ENCODE measurements around the gene EIF4A3.

The EIF4A3 gene

GRCh38 chr17:80113033-80113484 lies 33.9 kb downstream of the EIF4A3 start:
- no peak for DNase-seq (ENCODE audit: extremely low read depth in 1 of 2, low read depth in 1 of 2)

DNA sequence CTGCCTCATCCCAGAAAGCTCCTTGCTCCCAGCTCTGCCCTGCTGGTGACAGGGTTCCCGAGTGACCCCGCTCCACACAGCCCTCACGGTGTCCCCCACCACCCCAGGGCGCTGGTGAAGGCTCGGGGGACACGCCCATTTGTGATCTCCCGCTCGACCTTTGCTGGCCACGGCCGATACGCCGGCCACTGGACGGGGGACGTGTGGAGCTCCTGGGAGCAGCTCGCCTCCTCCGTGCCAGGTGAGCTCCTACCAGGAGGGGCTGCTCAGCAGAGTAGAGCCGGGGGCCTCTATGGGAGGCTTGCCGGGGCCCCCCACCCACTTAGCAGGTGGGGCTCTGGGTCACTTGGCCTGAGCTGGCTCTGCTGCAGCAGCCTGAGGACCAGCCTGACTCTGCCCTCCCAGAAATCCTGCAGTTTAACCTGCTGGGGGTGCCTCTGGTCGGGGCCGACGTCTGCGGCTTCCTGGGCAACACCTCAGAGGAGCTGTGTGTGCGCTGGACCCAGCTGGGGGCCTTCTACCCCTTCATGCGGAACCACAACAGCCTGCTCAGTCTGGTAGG lies 34.4 kb downstream of the EIF4A3 start:
- DNase-seq (ENCODE audit: extremely low read depth in 1 of 2, low read depth in 1 of 2): no peak

GRCh38 chr17:80111702-80112470 lies 35.0 kb downstream of the EIF4A3 start:
- DNase-seq (ENCODE audit: extremely low read depth in 1 of 2, low read depth in 1 of 2): no peak

DNA sequence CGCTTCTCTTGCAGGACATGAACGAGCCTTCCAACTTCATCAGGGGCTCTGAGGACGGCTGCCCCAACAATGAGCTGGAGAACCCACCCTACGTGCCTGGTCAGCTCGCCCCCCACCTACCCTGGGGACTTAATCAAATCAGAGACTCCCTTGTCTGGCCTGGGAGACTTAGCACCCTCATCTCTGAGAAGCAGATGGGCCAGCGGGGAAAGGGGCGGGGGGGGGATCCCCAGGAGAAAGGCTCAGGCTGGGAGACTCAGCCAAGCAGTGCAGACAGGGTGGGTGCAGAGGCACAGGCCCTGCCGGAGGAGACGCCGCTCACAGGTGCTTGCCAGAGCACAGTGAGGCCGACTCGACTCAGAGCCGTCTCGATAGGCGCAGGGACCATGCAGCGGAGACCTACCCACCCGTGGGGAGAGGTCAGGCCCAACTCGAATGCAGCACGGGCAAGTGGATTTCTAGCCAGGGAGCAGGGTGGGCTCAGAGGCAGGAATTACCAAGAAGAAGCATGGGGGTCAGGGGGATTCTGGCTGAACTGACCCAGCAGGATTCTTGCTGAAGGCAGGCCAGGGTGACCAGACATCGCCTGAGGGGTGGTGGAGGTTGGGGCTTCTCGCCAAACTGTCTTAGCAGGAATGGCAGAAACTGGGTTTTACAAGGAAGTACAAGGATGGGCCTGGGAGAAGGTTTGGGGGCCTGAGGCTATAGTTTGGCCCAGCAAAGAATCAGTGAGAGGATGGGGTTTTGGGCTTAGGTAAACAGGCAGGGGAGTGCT lies 35.8 kb downstream of the EIF4A3 start:
- no peak for DNase-seq (ENCODE audit: extremely low read depth in 1 of 2, low read depth in 1 of 2)

DNA sequence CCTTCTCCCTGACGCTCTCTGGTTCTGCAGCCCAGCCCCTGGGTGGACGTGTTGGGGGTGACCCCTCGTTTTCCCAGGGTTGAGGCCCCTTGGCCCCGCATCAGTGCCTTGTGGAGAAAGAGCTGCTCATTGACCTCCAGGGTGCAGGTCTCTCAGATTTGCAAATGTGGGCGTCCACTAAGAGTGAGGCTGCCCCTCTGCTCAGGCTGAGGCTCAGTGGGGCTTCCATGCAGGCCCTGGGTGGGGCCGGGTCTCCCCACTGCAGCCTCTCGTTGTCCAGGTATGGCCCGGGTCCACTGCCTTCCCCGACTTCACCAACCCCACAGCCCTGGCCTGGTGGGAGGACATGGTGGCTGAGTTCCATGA lies 36.5 kb downstream of the EIF4A3 start:
- no peak for DNase-seq (ENCODE audit: extremely low read depth in 1 of 2, low read depth in 1 of 2)

GRCh38 chr17:80109713-80110446 lies 37.0 kb downstream of the EIF4A3 start:
- no peak for DNase-seq (ENCODE audit: extremely low read depth in 1 of 2, low read depth in 1 of 2)

GRCh38 chr17:80109066-80109660 lies 37.8 kb downstream of the EIF4A3 start:
- no peak for DNase-seq (ENCODE audit: extremely low read depth in 1 of 2, low read depth in 1 of 2)

DNA sequence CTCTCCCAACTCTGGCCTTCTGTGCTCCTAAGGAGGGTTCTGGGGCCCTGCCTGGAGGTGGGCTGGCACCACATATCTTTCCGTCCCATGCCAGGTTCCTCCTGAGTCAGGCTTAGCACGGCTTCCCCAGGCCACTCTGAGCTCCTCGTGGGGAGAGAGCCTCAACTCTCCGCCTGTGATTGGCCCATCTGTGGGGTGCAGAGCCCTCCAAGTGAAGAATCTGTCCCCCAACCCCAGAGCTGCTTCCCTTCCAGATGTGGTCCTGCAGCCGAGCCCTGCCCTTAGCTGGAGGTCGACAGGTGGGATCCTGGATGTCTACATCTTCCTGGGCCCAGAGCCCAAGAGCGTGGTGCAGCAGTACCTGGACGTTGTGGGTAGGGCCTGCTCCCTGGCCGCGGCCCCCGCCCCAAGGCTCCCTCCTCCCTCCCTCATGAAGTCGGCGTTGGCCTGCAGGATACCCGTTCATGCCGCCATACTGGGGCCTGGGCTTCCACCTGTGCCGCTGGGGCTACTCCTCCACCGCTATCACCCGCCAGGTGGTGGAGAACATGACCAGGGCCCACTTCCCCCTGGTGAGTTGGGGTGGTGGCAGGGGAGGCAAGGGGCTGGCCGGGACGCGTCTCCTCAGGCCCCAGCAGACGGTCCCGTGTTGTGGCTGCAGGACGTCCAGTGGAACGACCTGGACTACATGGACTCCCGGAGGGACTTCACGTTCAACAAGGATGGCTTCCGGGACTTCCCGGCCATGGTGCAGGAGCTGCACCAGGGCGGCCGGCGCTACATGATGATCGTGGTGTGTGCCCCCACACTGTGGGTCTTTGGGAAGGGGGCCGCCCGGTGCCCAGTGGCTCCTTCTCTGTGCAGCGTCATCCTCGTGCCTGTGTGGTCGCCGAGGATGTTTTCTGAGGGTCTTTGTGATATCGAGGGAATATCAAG lies 38.6 kb downstream of the EIF4A3 start:
- DNase-seq (ENCODE audit: extremely low read depth in 1 of 2, low read depth in 1 of 2): no peak

- no peak for DNase-seq (ENCODE audit: extremely low read depth in 1 of 2, low read depth in 1 of 2)
Measured at GRCh38 chr17:80107231-80108021, 39.5 kb downstream of the EIF4A3 start.

GRCh38 chr17:80106751-80107150 lies 40.2 kb downstream of the EIF4A3 start:
- DNase-seq (ENCODE audit: extremely low read depth in 1 of 2, low read depth in 1 of 2): no peak

DNA sequence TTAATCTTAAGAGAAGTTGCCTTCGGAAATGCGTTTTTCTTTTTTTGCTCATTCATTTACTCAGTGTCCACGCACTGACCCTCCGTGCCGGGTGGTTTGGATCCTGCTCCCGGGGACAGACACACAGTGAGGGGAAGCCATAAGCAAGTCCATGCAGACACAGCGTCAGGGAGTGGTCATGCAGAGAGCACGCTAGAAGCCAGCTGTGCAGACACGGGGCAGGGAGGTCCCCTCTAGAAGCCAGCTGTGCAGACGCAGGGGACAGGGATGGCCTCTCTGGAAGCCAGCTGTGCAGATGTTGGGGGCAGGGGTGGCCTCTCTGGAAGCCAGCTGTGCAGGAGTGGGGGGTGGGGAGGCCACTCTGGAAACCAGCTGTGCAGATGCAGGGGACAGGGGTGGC lies 40.8 kb downstream of the EIF4A3 start:
- no peak for DNase-seq (ENCODE audit: extremely low read depth in 1 of 2, low read depth in 1 of 2)

DNA sequence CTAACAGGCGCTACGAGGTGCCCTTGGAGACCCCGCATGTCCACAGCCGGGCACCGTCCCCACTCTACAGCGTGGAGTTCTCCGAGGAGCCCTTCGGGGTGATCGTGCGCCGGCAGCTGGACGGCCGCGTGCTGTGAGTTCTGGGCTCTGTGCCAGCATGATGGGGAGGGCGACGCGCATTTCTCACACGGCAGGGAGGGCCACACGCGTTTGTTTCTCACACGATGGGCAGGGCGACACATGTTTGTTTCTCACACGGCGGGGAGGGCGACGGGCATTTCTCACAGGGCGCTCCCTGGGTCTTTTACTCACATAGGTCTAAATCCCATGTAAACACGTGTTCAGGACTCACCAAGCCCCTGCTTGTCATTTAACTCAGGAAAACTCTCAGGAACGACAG lies 41.2 kb downstream of the EIF4A3 start:
- no peak for DNase-seq (ENCODE audit: extremely low read depth in 1 of 2, low read depth in 1 of 2)

DNA sequence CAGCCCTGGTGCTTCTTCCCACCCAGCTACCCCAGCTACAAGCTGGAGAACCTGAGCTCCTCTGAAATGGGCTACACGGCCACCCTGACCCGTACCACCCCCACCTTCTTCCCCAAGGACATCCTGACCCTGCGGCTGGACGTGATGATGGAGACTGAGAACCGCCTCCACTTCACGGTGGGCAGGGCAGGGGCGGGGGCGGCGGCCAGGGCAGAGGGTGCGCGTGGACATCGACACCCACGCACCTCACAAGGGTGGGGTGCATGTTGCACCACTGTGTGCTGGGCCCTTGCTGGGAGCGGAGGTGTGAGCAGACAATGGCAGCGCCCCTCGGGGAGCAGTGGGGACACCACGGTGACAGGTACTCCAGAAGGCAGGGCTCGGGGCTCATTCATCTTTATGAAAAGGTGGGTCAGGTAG lies 42.0 kb downstream of the EIF4A3 start:
- no peak for DNase-seq (ENCODE audit: extremely low read depth in 1 of 2, low read depth in 1 of 2)

DNA sequence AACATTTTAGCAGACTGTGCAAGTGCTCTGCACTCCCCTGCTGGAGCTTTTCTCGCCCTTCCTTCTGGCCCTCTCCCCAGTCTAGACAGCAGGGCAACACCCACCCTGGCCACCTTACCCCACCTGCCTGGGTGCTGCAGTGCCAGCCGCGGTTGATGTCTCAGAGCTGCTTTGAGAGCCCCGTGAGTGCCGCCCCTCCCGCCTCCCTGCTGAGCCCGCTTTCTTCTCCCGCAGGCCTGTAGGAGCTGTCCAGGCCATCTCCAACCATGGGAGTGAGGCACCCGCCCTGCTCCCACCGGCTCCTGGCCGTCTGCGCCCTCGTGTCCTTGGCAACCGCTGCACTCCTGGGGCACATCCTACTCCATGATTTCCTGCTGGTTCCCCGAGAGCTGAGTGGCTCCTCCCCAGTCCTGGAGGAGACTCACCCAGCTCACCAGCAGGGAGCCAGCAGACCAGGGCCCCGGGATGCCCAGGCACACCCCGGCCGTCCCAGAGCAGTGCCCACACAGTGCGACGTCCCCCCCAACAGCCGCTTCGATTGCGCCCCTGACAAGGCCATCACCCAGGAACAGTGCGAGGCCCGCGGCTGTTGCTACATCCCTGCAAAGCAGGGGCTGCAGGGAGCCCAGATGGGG lies 42.5 kb downstream of the EIF4A3 start:
- DNase-seq (ENCODE audit: extremely low read depth in 1 of 2, low read depth in 1 of 2): no peak

DNA sequence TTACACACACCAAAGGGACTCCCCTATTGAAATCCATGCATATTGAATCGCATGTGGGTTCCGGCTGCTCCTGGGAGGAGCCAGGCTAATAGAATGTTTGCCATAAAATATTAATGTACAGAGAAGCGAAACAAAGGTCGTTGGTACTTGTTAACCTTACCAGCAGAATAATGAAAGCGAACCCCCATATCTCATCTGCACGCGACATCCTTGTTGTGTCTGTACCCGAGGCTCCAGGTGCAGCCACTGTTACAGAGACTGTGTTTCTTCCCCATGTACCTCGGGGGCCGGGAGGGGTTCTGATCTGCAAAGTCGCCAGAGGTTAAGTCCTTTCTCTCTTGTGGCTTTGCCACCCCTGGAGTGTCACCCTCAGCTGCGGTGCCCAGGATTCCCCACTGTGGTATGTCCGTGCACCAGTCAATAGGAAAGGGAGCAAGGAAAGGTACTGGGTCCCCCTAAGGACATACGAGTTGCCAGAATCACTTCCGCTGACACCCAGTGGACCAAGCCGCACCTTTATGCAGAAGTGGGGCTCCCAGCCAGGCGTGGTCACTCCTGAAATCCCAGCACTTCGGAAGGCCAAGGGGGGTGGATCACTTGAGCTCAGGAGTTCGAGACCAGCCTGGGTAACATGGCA lies 43.4 kb downstream of the EIF4A3 start:
- no peak for DNase-seq (ENCODE audit: extremely low read depth in 1 of 2, low read depth in 1 of 2)

GRCh38 chr17:80102664-80103448 lies 44.1 kb downstream of the EIF4A3 start:
- DNase-seq (ENCODE audit: extremely low read depth in 1 of 2, low read depth in 1 of 2): no peak

DNA sequence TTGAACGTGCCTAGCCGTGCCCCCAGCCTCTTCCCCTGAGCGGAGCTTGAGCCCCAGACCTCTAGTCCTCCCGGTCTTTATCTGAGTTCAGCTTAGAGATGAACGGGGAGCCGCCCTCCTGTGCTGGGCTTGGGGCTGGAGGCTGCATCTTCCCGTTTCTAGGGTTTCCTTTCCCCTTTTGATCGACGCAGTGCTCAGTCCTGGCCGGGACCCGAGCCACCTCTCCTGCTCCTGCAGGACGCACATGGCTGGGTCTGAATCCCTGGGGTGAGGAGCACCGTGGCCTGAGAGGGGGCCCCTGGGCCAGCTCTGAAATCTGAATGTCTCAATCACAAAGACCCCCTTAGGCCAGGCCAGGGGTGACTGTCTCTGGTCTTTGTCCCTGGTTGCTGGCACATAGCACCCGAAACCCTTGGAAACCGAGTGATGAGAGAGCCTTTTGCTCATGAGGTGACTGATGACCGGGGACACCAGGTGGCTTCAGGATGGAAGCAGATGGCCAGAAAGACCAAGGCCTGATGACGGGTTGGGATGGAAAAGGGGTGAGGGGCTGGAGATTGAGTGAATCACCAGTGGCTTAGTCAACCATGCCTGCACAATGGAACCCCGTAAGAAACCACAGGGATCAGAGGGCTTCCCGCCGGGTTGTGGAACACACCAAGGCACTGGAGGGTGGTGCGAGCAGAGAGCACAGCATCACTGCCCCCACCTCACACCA lies 44.8 kb downstream of the EIF4A3 start:
- DNase-seq (ENCODE audit: extremely low read depth in 1 of 2, low read depth in 1 of 2): no peak

Data from activated CD8-positive, alpha-beta memory T cell treated with anti-CD3 and anti-CD28 coated beads for 1 hour (primary cell).